Stimulated activated CD8-positive, alpha-beta memory T cell treated with anti-CD3 and anti-CD28 coated beads, Interleukin-12 subunit alpha, Interleukin-12 subunit beta, amount 100 ng/mL, for 24 hours (primary cell): ENCODE measurements around the gene NLGN1.
"Not testable (repeated sequence)": the region's sequence is repeated elsewhere in the genome, so short reads cannot be mapped to it uniquely, and the experiment has no call there.

Experiments
- DNase-seq: peaks from one replicate; pipeline ENCODE4 v3.0.0-alpha.2; 2020; ENCODE audit errors: extremely low read depth

Gene NLGN1

DNA sequence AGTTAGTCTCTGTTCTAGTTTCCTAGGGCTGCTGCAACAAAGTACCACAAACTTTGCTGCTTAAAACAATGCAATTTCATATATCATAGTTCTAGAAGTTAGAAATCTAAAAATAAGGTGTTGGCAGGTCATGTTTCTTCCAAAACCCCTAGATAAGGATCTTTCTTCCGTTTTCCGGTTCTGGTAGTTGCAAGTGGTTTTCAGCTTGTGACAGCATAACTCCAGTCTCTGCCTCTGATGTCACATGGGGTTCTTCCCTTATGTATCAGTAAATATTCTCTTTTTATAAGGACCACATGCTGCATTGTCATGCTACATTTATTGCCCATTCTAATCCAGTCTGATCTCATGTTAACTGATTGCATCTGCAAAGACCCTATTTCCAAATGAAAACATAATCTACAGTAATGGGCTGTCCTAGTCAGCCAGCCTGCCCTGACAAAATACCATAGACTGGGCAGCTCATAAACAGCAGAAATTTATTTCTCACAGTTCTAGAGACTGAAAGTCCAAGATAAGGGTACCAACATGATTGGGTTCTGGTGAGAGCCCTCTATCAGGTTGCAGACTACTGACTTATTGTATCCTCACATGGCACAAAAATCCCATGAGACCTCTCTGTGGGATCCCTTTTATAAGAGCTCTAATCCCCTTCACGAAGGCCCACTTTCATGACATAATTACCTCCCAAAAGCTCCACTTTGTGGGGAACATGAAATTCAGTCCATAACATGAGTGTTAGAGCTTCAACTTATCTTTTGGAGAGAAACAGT lies 819.6 kb downstream of the NLGN1 start:
- no peak for DNase-seq

- DNase-seq: no peak
Observed at GRCh38 chr3:174218016-174218415, 820.5 kb downstream of the NLGN1 start.

DNA sequence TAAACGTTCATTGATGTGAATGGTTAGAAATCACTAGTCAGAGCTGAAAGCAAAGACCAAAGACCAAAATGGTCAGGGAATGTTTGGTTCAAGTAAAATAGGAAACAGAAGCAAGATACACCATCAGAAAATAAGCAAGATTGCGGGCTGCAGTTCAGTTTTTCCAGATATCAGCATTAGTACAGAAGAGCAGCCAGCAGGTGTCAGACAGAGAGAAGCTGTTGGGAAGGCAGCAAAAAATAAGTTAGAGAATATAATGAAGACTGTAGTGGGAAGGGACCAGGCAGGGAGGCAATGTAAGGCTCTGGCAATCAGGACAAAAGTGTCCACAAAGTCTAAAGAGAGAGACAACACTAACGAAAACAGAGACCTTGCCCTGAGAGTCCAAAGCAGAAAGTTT lies 822.2 kb downstream of the NLGN1 start:
- DNase-seq: no peak

GRCh38 chr3:174220775-174221554 lies 823.4 kb downstream of the NLGN1 start:
- DNase-seq: no peak

- no peak for DNase-seq
Observed at GRCh38 chr3:174223042-174223441, 825.5 kb downstream of the NLGN1 start.

DNA sequence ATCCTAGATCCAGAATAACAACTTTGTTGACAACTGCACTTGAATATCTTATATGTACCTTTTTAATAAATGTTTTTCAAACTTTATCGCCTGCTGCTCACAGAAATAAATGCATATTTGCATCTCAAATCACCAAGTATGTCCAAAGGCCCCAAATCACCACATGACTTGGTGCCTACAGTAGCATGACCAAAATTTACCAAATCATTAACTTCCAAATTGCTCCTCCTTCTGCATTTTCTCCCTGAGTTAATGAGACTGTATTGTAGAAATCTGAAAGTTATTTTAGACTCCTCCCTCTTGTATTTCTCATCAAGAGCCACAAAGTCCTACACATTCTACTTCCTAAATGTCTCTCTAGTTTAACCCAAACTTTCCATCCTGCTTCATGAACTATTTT lies 826.1 kb downstream of the NLGN1 start:
- no peak for DNase-seq

GRCh38 chr3:174229916-174230315 lies 832.4 kb downstream of the NLGN1 start:
- DNase-seq: no peak

DNA sequence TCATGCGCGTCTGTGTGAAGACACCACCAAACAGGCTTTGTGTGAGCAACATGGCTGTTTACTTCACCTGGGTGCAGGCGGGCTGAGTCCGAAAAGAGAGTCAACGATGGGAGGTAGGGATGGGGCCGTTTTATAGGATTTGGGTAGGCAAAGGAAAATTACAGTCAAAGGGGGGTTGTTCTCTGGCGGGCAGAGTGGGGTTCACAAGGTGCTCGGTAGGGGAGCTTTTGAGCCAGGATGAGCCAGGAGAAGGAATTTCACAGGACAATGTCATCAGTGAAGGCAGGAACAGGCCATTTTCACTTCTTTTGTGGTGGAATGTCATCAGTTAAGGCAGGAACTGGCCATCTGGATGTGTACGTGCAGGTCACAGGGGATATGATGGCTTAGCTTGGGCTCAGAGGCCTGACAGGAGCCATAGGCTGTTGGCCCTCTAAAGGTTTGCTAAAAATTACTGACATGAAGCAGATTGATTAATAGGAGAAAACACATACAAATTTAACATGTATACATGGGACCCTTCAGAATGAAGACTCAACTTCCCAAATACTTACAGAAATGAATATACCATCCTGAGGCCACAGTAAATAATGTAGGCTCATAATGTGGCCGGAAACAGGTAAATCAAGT lies 834.6 kb downstream of the NLGN1 start:
- DNase-seq: not testable (repeated sequence)

GRCh38 chr3:174232658-174233429 lies 835.3 kb downstream of the NLGN1 start:
- DNase-seq: no peak

GRCh38 chr3:174233511-174233910 lies 836.0 kb downstream of the NLGN1 start:
- no peak for DNase-seq

- DNase-seq: no peak
Observed at GRCh38 chr3:174242311-174243041, 844.9 kb downstream of the NLGN1 start.

DNA sequence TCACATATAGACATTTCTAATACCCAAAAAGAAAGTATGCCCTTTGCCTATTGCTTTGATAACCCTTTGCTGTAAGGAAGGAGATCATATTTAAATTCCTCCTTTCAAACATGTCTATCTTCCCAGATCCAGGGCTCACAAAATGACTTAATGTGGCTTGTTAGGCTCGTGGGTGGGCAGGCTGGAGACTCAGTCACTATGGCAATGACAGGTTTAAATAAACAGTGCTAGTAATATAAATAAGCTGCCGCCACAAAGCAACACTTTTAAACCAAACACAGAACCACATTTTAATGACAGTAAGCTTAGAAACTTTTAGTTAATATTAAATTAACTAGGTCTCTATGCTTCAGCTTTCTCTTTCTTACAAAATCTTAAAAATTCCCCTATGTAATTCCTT lies 845.6 kb downstream of the NLGN1 start:
- DNase-seq: no peak

GRCh38 chr3:174247687-174248152 lies 850.2 kb downstream of the NLGN1 start:
- DNase-seq: no peak

GRCh38 chr3:174251681-174252080 lies 854.1 kb downstream of the NLGN1 start:
- DNase-seq: no peak

DNA sequence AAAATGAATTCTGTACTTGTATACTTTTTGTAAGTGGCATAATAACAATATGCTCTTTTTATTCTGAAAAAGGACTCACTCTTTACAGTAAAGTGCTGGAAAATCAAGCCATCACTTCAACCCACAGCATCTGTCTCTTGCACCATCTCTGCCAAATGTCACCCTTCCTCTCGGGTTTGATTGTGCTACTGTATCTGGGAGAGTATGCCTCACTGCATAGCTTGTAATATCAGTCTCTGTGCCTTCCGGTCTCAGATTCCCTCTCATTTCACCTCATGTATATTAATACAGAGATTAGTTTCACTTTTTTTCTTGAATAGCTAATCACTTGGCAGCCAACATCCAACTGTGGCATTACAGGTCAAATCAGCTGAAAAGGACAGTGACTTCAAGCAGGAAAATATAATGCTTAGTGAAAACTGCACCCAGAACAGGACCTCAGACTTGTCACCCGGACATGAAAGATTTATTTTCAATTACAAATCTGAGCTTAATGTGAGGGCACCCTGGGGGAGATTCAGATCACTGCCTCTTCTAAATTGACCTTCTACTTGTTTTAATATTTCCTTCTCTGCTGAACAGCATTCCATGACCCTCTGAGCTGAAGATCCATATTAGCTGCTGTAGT lies 855.8 kb downstream of the NLGN1 start:
- DNase-seq: no peak

- no peak for DNase-seq
Observed at GRCh38 chr3:174253940-174254339, 856.4 kb downstream of the NLGN1 start.

- no peak for DNase-seq
Observed at GRCh38 chr3:174255454-174255853, 857.9 kb downstream of the NLGN1 start.

GRCh38 chr3:174266476-174266875 lies 868.9 kb downstream of the NLGN1 start:
- no peak for DNase-seq

GRCh38 chr3:174268061-174268460 lies 870.5 kb downstream of the NLGN1 start:
- DNase-seq: no peak

DNA sequence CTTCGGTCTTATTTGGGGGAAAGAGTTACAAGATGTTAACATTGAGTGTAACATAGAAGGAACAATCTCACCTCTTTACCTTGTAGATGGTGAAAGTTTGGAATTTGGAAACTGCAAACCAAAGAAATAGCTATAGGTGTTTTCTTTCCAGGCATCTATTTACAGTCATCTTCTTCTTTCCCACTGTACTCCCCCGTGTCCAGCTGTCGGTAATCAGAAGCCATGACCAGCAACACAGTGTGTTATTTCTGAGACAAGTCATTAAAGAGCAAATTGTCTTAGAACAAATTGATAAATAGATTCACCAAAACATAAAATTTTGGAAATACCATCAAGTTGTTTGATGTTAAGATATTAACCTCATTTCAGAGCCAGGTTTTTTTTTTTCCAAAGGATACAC lies 871.0 kb downstream of the NLGN1 start:
- no peak for DNase-seq

GRCh38 chr3:174270841-174271240 lies 873.3 kb downstream of the NLGN1 start:
- no peak for DNase-seq
